ENCODE measurements around the gene SLIT1.

SLIT1 gene

GRCh38 chr10:97159646-97160305 lies 26.0 kb downstream of the SLIT1 start:
- TF ChIP-seq, protein P1, sequence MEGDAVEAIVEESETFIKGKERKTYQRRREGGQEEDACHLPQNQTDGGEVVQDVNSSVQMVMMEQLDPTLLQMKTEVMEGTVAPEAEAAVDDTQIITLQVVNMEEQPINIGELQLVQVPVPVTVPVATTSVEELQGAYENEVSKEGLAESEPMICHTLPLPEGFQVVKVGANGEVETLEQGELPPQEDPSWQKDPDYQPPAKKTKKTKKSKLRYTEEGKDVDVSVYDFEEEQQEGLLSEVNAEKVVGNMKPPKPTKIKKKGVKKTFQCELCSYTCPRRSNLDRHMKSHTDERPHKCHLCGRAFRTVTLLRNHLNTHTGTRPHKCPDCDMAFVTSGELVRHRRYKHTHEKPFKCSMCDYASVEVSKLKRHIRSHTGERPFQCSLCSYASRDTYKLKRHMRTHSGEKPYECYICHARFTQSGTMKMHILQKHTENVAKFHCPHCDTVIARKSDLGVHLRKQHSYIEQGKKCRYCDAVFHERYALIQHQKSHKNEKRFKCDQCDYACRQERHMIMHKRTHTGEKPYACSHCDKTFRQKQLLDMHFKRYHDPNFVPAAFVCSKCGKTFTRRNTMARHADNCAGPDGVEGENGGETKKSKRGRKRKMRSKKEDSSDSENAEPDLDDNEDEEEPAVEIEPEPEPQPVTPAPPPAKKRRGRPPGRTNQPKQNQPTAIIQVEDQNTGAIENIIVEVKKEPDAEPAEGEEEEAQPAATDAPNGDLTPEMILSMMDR (IDR thresholded peaks at IDR 0.05; ENCODE audit: extremely low read depth, missing control alignments), result no peak

DNA sequence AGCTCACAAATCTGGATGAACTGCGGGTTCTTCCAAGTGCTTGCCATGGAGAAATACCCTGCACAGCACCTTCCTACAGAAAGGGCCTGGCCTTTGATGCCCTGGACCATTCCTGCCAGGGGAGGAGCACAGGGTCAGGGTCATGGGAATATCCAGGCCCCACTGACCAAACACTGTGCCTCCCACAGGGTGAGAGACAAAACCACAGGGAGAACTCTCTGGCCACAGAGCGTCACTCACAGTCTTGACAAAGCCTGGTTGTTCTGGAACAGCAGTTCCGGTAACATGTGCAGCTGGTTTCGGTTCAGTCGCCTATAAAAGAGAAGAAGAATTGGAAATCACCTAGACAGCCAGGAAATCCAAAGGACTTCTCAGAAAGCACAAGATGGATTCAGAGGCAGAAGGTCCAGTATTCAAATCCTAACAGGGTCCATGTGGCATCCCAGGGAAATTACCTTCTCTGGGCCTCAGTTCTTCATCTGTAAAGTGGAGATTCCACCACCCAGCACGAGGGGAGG lies 28.1 kb downstream of the SLIT1 start:
- peak; percentile 59 for DNase-seq (ENCODE audit: low spot score)
- TF ChIP-seq, protein P1 (IDR thresholded peaks at IDR 0.05; ENCODE audit: extremely low read depth, missing control alignments), result no peak

More at GRCh38 chr10:97159646-97160305, 26.0 kb downstream of the SLIT1 start:
- DNase-seq (ENCODE audit: low spot score), result no peak

DNA sequence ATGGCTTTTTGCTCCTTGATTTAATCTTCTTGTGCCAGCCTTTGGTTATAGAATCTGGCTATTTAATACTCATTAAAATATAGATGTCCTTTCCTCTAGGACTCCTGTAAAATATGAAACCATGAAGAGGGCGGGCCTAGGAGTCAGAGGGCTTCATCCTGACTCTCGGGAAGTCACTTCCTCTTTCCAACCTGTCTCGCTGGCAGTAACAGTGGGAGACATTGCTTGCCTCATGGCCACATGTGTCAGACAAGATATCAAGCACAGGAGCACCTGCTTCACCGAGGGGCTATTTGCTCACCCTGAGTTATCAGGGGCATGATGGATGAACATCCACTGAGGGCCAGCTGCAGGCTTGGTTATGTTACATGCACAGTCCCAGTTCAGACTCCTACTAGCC lies 31.0 kb downstream of the SLIT1 start:
- TF ChIP-seq, protein P1 (IDR thresholded peaks at IDR 0.05; ENCODE audit: extremely low read depth, missing control alignments), result no peak
- no peak for DNase-seq (ENCODE audit: low spot score)

GRCh38 chr10:97154162-97154561 lies 31.6 kb downstream of the SLIT1 start:
- DNase-seq (ENCODE audit: low spot score), result no peak
- TF ChIP-seq, protein P1 (IDR thresholded peaks at IDR 0.05; ENCODE audit: extremely low read depth, missing control alignments), result no peak

DNA sequence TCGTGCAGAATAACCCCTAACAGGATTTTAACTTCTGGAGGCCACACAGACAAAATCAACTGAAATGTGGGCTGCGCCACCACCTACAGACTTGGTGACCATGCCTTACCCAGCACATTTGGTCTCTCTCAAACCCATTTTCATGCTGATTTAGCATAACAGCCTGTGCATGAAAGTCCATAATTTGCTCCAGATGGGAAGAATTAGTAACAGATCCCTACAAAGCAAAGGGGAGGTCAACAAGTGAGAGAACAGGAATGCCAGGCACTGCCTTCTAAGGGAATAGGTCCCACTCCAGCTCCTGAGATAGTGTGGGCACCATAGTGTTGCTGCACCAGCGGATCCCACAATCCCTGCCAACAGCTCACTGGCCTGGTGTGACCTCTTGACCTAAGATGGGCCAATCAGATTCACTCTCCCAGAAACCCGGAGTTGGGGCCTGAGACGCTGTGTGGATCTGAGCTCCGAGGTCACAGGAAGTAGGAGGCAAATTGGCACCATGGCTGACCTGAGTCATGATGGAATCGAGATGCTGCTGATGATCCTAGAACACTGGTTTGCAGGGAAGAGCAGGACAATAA lies 32.4 kb downstream of the SLIT1 start:
- TF ChIP-seq, protein P1 (IDR thresholded peaks at IDR 0.05; ENCODE audit: extremely low read depth, missing control alignments), result no peak
- DNase-seq (ENCODE audit: low spot score), result no peak

DNA sequence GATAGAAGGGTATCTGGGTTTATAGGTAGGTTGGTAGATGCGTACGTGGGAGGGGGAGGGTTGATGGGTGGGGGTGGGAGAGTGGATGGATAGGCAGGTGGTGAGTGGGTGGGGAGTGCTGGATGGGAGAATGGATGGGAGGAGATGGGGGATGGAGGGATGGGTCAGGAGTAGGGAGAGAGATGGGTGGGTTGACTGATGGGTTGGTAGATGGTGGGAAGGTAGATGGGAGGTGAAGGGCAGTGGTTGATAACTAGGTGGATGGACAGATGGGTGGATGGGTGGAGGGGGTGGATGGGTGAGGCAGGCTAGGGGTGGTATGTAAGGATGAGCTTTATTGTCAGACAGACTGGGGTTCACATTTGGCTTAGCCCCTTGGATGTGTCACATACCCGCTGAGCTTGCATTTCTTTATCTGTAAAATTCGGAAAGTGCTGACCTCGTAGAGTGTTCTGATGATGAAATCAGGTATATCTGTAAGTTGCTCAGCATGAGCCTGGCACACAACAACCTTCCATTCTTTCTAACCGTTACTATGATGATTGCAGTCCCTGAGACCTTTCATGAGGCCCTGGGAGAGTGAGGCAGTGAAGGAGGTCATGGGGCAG lies 34.3 kb downstream of the SLIT1 start:
- TF ChIP-seq, protein P1 (IDR thresholded peaks at IDR 0.05; ENCODE audit: extremely low read depth, missing control alignments), result no peak
- DNase-seq (ENCODE audit: low spot score), result no peak

DNA sequence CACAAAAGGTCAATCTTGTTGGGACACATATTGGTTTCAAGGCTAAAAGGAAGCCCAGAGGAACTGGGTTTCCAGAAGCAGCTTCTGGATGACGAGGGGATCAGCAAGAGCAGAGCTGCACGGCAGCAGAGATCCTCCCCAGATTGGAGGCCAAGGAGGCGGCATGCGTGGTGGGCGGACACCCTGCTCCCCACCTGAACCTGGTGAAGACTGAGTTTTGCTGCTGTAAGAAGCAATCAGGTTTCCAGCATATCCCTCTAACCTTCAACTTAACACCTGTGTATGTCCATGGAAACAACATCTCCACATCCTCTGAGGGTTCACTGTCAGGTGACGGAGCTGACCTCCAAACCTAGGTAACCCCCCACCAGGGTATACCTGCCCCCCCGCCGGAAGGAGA lies 35.1 kb downstream of the SLIT1 start:
- TF ChIP-seq, protein P1 (IDR thresholded peaks at IDR 0.05; ENCODE audit: extremely low read depth, missing control alignments), result no peak
- no peak for DNase-seq (ENCODE audit: low spot score)
